SIG-M5 treated with dmso at 0.1 percent for 504 hours (cell line): ENCODE measurements around the gene LEP.
"Not testable (repeated sequence)": the region's sequence is repeated elsewhere in the genome, so short reads cannot be mapped to it uniquely, and the experiment has no call there.

Source experiments
- DNase-seq: peaks from one replicate; lab custom pipeline; 2025; ENCODE audit not compliant: unreplicated experiment; lab: John Stamatoyannopoulos, UW

Gene LEP

DNA sequence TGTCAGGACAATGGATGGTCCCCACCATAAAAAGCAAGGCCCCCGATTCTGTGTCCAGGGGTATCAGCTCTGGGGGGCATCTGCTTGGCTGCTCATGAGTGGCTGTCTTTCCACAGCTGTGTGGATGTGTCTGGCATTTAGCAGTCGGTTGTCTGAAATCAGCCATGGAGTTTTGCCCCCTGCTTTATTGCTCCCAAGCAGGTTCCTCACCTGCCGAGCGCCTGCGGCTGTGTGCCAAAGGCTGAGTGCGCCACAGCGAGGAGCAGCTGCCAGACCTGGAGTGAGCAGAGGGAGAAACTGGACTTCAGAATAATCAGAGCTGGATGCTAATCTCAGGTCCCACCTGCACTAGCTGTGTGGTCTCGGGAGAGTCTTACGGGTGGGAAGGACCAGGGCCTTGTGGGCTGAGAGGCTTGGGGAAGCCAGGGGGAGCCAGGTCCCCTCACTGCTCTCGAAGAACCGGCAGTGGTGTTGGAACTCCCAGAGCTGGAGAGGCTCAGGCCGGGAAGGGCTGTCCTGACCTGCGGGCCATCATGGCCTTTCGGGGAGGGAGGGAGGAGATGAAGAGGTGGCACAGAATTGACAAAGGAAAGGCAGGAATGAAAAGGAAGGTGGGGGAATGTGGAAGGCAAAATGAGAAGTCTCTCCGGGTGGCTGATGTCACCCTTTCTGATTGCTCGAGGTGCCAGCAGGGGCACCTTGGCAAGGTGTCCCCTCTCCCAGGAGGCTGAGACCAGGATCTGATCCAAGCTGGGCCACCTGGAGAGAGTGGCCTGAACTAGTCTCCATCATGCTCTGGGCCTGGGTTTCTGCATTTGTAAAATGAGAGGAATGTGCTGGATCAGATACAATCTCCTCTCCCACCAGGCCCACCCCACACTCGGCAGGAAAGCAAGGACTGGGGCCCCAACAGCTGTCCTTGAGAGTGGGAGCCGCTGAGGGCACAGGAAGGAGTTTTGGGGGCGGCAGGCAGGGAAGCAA is 30.2 kb upstream of the LEP start:
- DNase-seq, result no peak

DNA sequence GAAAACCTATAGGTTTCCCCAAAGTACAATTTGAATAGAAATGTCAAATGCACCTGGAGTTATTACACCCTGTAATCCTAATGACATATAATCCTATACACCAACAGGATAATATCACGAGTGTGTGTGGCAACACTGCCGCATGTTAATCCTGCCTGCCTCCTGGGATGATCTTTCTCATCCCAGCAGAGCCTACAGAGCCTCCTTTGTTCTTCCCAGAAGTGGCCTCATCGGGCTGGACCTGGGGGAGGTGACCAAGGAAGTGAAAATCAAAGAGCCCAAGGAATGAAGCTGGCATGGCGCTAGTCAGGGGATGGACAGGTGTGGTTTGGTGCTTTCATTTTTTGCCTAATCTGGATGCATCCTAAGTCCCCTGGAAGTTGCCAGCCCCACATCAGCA is 29.5 kb upstream of the LEP start:
- no peak for DNase-seq

DNA sequence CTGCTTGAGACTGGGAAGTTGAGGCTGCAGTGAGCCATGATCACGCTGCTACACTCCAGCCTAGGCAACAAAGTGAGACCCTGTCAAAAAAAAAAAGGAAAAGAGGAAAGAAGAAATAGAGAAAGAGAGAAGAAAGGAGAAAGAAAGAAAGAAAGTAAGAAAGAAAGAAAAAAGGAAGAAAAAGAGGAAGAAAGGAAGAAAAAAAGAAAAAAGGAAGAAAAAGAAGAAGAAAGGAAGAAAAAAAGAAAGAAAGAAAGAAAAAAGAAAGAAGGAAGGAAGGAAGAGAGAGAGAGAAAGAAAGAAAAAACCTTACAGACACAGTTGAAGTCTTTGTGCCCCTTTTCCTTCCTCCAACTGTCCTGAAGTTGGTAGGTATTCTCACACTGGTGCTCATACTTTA is 26.6 kb upstream of the LEP start:
- DNase-seq, result no peak

DNA sequence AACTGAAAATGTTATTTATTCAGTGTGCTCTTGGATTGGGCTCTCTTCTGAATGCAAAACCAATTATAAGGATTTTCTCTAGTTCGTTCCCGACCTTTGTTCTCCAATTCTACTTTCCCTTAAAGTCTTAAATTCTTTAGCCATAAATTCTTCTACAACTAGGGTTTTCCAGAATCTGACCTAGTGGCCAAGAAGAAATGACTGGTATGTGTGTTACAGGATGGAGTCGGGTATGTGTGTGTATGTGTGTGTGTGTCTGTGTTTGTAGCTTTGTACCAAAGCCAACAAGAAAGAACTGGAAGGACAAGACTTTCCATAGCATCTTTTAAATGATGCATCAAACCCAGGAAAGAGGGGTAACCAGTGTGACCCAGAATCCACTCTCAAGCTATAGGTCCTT is 25.8 kb upstream of the LEP start:
- DNase-seq, result no peak

DNA sequence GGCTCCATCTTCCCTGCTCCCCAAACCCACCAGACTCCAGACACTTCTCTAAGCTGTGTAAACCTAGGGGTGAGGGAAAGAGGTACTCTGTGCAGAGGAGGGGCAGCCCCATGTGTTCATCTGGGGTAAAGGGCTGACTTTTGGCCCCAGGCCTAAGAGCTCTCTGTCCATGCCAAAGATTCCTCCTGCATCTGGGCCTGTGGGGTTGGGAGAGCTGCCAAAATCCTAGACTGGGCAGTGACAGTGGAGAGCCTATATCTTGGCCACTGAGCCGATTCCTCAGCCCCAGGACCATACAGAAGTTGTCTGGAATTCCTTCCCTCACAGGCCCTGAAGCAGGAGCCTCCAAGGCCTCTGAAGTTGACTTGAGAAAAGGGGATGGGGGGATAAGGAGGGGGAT is 25.3 kb upstream of the LEP start:
- DNase-seq, result no peak

DNA sequence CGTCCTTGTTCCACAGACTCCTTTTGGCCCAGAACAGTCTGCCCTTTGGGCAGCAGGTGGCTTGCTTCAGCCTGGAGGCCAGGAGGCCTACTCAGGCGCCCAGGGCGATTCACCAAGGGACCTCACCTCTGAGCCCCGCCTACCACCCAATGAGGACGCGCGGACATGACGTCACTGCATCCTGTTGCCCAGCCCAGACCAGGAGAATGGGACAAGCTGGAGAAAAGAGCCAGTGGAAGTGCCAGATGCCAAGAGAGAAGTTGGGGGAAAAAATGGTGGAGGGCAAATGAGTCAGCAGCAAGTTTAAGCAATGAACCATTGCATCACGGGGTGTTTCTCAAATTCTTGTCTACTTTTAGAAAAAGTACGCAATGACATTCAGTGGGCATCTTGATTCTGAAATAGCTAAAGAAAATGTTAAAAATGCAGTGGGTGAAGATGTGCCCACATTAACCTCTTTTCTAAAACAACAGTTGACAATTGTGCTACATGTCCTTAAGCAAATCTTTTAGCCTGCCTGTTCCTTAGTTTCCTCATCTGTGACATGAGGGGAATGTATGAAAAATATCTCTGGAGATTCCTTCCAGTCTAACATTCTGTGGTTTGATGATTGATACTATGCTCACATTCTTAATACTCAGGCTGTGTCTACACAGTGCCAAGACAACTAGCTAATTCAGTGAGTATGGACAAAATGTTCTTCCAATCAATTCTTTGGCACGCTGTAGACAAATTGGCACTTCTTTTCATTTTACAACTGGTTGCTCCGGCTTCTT is 23.9 kb upstream of the LEP start:
- DNase-seq, result peak; percentile 96

DNA sequence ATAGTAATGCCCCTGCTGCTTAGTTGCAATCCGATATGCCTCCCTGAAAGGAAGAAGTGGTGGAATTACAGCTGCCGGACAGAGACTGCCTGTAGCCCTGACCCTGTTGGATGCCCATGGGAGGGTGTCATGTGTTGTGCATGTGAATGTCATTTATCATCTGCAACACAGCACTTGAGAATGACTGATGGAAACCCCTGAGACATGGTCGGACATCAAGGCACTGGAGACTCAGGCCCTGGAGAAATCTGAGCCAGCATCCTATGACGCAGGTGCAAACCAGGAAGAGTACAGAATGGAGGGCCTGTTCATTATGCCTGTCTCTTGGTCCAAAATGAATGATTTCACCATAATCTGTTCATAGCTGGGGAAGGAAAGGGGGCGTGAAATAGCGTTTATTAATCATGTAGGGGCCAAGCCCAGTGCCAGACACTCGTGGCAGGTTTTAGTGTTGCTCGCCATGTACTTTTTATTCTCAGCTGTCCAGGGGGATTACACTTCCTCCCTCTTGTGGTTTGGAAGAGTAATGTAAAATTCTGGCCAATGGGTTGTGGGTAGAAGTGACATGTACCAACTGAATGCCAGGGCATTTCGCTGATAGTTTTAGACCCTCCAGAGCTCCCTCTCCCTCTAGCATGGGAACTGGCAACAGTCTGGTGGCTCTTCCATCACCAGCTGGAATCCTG is 23.0 kb upstream of the LEP start:
- peak; percentile 48 for DNase-seq

DNA sequence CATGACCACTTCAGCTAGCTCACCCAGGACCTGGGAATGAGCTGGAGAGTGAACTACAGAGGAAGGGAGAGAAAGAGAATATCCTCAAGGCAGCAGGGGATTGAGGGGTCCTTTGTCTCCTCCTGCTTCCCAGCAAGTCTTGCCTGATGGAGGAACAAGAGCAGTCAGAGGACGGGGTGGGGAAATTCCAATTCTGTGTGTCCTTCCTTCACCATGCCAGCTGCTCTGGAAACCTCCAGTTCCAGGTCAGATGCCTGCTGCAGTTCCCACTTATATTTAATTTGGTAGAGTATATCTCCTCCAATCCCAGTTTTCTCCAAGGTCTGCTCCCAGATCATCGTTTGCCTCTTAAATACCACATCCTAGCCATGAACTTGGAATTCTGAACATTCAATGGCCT is 21.4 kb upstream of the LEP start:
- no peak for DNase-seq

DNA sequence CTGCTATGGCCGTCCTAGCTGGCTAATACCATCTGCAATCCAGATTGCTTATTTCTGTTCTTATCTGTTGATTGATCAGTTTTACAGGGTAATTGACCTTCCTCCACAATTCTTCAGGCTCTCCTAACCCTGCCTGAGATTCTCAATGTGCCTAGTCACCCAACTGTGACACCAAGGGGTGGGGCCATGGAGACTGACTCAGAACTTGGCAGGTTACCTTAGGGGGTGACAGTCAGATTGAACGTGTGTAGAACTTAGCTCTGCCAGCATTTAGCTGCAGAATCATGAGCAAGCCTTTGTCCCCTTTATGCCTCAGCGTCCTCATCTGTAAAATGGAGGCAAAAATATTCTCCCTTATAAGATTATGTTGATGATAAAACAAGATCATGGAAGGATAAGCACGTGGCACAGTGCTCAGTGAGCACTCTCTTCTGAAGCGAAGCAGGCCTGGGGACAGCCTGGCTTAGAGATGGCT is 19.1 kb upstream of the LEP start:
- peak; percentile 73 for DNase-seq

DNA sequence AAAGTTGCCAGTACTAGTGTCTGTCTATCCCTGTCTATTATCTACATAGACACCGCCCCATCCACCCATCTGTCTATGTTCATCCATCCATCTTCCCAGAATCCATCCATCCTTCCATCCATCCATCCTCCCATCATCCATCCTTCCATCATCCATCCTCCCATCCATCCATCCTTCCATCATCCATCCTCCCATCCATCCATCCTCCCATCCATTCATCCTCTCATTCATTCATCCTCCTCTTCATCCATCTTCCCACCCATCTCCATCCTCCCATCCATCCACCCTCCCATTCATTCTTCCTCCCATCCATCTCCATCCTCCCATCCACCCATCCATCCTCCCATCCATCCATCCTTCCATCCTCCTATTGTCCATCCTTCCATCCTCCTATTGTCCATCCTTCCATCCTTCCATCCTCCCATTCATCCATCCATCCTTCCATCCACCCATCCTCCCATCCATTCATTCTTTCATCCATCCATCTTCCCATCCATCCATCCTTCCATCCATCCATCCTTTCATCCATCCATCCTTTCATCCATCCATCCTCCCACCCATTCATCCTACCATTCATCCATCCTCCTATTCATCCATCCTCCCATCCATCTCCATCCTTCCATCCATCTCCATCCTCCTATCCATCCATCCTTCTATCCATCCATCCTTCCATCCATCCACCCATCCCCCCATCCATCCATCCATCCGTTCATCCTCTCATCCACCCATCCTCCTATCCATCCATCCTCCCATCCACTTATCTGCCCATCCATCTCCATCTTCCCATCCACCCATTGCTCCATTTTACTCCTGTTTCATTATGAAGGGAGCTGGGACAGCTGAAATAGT is 14.7 kb upstream of the LEP start:
- DNase-seq, result no peak

DNA sequence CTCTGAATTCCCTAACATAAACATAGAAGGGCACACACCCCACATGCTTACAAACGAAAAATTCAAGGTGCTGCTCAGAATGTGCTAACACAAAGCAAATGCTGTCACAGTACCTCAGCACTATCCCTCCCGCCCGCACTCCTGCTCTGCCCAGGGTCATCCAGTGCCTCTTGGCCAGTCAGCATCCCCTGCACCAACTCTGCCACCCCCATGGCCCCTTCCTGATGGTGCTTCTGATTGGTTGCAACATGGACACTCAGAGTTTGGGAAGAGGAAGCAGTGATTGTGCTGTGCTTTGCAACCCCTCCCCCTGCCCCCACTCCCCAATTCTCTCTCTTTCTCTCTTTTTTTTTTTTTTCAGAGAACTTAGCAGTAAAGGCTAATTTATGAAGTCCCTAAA is 13.8 kb upstream of the LEP start:
- no peak for DNase-seq

DNA sequence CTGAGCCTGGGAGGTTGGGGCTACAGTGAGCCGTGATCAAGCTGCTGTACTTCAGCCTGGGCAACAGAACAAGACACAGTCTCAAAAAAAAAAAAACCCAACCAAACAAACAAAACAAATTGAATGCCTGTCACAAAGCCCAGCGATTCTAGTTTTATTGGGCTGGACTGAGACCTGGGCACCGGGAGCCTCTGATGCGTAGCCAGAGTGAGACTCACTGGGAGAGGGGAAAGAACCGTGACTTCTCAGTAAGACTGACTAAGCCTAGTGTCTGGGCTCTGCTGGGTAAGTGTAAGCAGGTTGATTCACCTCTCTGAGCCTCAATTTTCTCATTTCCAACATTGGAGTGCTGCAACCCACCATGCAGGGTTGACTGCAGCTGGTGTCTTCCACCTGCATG is 10.1 kb upstream of the LEP start:
- no peak for DNase-seq

DNA sequence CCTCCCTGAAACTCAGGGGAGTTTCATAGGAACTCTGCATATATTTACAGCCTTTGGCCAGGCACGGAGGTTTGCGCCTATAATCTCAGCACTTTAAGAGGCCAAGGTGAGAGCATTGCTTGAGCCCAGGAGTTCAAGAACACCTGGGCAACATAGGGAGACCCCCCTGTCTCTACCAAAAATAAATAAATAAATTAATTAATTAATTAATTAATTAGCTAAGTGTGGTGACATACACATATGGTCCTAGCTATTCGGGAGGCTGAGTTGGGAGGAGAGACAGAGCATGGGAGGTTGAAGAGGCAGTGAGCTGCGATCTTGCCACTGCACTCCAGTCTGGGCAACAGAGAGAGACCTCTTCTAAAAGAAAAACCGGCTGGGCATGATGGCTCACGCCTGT is 9.4 kb upstream of the LEP start:
- DNase-seq, result no peak

DNA sequence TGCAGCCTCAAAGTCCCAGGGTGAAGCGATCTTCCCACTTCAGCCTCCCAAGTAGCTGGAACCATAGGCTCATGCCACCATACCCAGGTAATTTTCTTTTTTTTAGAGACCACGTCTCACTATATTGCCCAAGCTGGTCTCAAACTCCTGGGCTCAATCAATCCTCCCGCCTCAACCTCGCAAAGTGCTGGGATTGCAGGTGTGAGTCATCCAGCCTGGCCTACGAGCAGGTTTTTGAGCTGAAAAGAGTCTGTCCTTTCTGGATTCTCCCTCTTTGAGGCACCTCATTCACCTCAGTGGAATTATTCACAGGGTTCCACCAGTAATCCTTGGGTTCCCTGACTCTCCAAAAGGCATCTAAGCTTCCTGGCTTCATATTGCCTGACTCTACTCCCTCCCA is 7.6 kb upstream of the LEP start:
- DNase-seq, result no peak

DNA sequence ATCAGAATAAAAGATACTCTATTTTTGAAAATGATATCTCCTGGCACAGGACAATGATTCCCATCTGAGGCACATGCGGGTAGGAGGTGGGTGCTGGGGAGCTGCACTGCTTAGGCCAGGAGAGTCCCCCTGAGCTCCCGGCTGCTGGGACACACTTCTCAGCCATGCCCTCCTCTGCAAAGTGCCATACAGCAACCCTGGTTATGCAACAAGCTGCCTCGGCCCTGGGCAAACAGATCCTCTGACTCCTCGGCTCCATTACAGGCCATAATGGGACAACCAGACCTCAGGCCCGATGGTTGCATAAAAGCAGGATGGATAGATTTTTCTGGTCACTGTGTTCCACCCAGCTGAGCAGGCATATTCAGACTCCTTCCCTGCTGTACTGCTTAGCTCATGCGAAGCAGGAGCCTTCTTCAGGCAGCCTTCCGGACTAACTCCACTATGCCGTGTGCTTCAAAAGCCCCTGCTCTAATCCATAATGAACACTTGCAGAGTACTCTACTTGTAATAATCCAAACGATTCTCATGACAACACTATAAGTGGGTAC is 6.5 kb upstream of the LEP start:
- no peak for DNase-seq

DNA sequence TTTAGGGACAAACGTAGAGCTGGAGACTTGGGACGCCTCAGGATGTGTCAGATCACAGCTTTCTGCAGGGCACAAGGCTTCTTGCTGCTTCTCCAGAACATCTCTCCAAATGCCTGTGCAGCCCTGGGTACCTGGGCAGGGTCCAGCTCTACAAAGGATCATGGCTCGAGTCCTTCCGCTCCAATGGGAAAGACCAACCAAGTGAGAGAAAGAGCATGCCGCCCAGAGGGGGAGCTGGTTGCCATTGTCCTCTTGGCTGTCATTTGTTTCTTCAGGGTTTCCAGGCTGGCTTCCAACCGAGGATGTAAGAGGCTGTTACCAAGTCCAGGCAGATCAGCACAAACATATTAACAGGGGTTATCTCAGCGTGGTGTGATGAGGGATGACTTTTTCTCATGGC is 5.6 kb upstream of the LEP start:
- DNase-seq, result no peak

DNA sequence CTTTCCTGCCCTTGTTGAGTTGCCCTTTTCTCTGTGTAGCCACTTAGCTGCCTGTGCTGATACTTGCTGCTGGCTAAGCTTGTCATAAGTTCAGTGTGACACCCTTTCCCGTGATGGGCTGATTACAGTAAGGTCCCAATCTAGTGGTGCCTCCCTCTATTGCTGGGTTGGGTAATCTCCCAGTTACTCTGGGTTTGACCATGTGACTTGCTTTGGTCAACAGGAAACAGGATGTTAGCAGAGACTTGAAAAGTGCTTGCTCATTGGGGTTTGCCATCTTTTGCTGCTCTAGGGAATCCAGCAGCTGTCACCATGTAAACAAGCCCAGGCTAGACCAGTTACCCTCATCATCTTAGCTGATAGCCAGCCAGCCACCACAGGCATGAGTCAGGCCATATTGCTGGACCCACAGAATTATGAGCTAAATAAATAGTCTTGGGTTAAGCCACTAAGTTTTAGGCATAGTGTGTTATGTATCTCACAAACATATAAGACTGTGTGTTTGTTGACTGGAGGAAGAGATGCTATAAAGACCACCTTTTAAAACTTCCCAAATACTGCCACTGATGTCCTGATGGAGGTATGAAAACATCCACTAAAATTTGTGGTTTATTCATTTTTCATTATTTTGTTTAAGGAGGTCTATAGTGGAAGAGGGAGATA is 4.0 kb upstream of the LEP start:
- DNase-seq, result peak; percentile 95

DNA sequence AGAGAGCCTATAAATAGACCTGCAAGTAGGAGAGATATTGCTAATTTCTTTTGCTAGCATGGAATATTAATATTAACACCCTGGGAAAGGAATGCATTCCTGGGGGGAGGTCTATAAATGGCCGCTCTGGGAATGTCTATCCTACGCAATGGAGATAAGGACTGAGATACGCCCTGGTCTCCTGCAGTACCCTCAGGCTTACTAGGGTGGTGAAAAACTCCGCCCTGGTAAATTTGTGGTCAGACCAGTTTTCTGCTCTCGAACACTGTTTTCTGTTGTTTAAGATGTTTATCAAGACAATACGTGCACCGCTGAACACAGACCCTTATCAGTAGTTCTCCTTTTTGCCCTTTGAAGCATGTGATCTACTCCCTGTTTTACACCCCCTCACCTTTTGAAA is 1.9 kb upstream of the LEP start:
- not testable (repeated sequence) for DNase-seq

DNA sequence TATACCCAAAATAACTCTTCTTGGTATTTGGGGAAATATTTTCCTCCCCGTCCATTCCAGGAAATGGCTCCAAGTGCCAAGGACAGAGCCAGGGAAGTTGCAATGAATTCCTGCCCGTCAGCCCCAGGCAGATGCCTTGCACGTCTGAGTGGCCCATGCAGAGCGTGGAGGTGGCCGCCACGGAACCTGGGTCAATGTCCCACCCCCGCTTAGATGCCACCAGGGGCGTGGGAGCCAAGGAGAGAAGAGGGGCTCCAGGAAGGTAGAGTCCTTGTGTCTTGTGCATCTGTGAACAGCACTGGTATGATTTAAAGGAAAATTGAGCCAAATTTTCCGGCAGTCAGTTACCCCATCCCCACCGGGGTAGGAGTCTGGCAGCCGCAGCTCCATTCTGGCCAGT is 1.6 kb downstream of the LEP start:
- no peak for DNase-seq

DNA sequence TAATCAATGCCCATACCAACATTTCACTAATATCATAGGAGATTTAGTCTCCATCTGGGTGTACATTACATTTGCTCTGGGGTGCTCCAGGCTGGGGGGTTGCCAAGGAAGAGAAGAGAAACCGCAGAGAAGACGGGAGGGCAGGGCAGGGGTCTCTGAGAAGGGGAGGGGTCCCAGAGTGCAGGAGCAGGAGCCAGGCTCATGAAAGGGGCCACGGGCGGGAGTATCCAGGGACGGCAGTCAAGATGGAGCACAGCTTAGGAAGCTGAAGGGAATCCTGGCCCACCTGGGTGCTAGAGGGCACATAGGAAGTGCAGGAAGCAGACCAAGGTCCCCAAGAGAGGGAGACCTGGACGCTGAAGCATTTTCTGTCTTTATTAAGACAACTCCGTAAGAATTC is 2.2 kb downstream of the LEP start:
- no peak for DNase-seq
